Measurements from ENCODE around the gene SPATA25. TPM values are rescaled to one million over a fixed set of nuclear protein-coding genes. Genes with fewer than 3 reads are reported as not detected.
A peak's percentile ranks its signal among the peaks of the same experiment; 100 is the strongest.

SPATA25 gene
- total RNA-seq, 1 experiment from 2014 or later = not detected

- DNase-seq (ENCODE audit: low spot score) = no peak
- in situ Hi-C loops (cut with HindIII; ENCODE audit: low sequenced_read_pairs) = no loop called here
These were observed 10.3 kb upstream of the SPATA25 start for GRCh38 chr20:45897692-45898091.

- DNase-seq (ENCODE audit: low spot score) = no peak
- in situ Hi-C loops (cut with HindIII; ENCODE audit: low sequenced_read_pairs) = no loop called here
These were observed 9.9 kb upstream of the SPATA25 start for GRCh38 chr20:45897289-45897688.

GRCh38 chr20:45896641-45897161 is 9.3 kb upstream of the SPATA25 start:
- DNase-seq (ENCODE audit: low spot score) = no peak
- in situ Hi-C loops (cut with HindIII; ENCODE audit: low sequenced_read_pairs) = no loop called here

GRCh38 chr20:45894797-45895196 is 7.4 kb upstream of the SPATA25 start:
- no peak for DNase-seq (ENCODE audit: low spot score)
- in situ Hi-C loops (cut with HindIII; ENCODE audit: low sequenced_read_pairs) = loop anchor here (5.0 kb wide), 1 partner anchor 48 kb away; no protein-coding TSS in a partner anchor

- no peak for DNase-seq (ENCODE audit: low spot score)
- in situ Hi-C loops (cut with HindIII; ENCODE audit: low sequenced_read_pairs) = loop anchor here (5.0 kb wide), 1 partner anchor 48 kb away; no protein-coding TSS in a partner anchor
These were observed 6.4 kb upstream of the SPATA25 start for GRCh38 chr20:45893831-45894230.

GRCh38 chr20:45892828-45893500 is 5.5 kb upstream of the SPATA25 start:
- no peak for DNase-seq (ENCODE audit: low spot score)
- in situ Hi-C loops (cut with HindIII; ENCODE audit: low sequenced_read_pairs) = loop anchor here (5.0 kb wide), 1 partner anchor 49 kb away; no protein-coding TSS in a partner anchor

- DNase-seq (ENCODE audit: low spot score) = peak; percentile 35
- in situ Hi-C loops (cut with HindIII; ENCODE audit: low sequenced_read_pairs) = loop anchor here (5.0 kb wide), 1 partner anchor 50 kb away; no protein-coding TSS in a partner anchor
These were observed 4.8 kb upstream of the SPATA25 start for GRCh38 chr20:45892049-45892825.

- DNase-seq (ENCODE audit: low spot score) = peak; percentile 91
- in situ Hi-C loops (cut with HindIII; ENCODE audit: low sequenced_read_pairs) = loop anchor here (5.0 kb wide), 1 partner anchor 51 kb away; no protein-coding TSS in a partner anchor
These were observed 3.9 kb upstream of the SPATA25 start, which contains the start of the genes CTSA and NEURL2 for GRCh38 chr20:45890985-45891983. Gene CTSA (plus strand): TSS chr20:45891335. CDS start chr20:45891569, 234 bp downstream. Gene NEURL2 (minus strand): TSS chr20:45891208. CDS start chr20:45890991, 217 bp downstream.

GRCh38 chr20:45890077-45890984 is 2.9 kb upstream of the SPATA25 start:
- peak; percentile 89 for DNase-seq (ENCODE audit: low spot score)
- in situ Hi-C loops (cut with HindIII; ENCODE audit: low sequenced_read_pairs) = loop anchor here (5.0 kb wide), 1 partner anchor 52 kb away; no protein-coding TSS in a partner anchor

- in situ Hi-C loops (cut with HindIII; ENCODE audit: low sequenced_read_pairs) = no loop called here
These were observed 1.3 kb upstream of the SPATA25 start for GRCh38 chr20:45888681-45889080.

GRCh38 chr20:45886590-45887345 is 654 bp downstream of the SPATA25 start:
- in situ Hi-C loops (cut with HindIII; ENCODE audit: low sequenced_read_pairs) = no loop called here
- no peak for DNase-seq (ENCODE audit: low spot score)

More at GRCh38 chr20:45888681-45889080, 1.3 kb upstream of the SPATA25 start:
- no peak for DNase-seq (ENCODE audit: low spot score)

- DNase-seq (ENCODE audit: low spot score) = no peak
- in situ Hi-C loops (cut with HindIII; ENCODE audit: low sequenced_read_pairs) = no loop called here
These were observed 4.3 kb downstream of the SPATA25 start for GRCh38 chr20:45883100-45883469.

- in situ Hi-C loops (cut with HindIII; ENCODE audit: low sequenced_read_pairs) = no loop called here
- DNase-seq (ENCODE audit: low spot score) = no peak
These were observed 4.8 kb downstream of the SPATA25 start for GRCh38 chr20:45882469-45883099.

- peak; percentile 99 for DNase-seq (ENCODE audit: low spot score)
- in situ Hi-C loops (cut with HindIII; ENCODE audit: low sequenced_read_pairs) = no loop called here
These were observed 6.2 kb downstream of the SPATA25 start, which contains the start of gene ZSWIM1 for GRCh38 chr20:45880988-45881788. Gene ZSWIM1 (plus strand): TSS chr20:45881227. CDS start chr20:45882593, 1,366 bp downstream.

- DNase-seq (ENCODE audit: low spot score) = no peak
- in situ Hi-C loops (cut with HindIII; ENCODE audit: low sequenced_read_pairs) = no loop called here
These were observed 9.2 kb downstream of the SPATA25 start for GRCh38 chr20:45878076-45878761.

Measured in G401 (cell line).